A549 treated with CpdA at 1 μM for 4 hours (cell line): ENCODE data around the gene KCNE1. TPM values are rescaled to one million over a fixed set of nuclear protein-coding genes. Genes with fewer than 3 reads are reported as not detected.

Experiments used
- total RNA-seq: library from RNA; stranded (reverse); fragments of 200-300 nt; extraction: Qiagen RNA extraction; gene quantifications from 5 replicates; pipeline ENCODE4 v1.2.3, GENCODE V29; 2022; ENCODE audit warnings: low read depth

Gene KCNE1
- not detected in 5 replicates for total RNA-seq

GRCh38 chr21:34511787-34512455 is at the start of gene KCNE1:
Gene KCNE1 (minus strand): TSS chr21:34512210. CDS start chr21:34449634, 62,576 bp downstream.

GRCh38 chr21:34423805-34424204 is 88.2 kb downstream of the KCNE1 start, which contains the start of gene SMIM34:
Gene SMIM34 (minus strand): TSS chr21:34423951. CDS start chr21:34423839, 112 bp downstream.

Other genes with a start within 250 kb of the KCNE1 start
- not detected in 5 replicates for gene KCNE2, start 148.2 kb downstream of the KCNE1 start, total RNA-seq
- 2.7 to 25.8 TPM (median 12.4 TPM) in 5 replicates for gene SMIM11, start 136.7 kb downstream of the KCNE1 start, total RNA-seq
- gene SMIM34, start 88.3 kb downstream of the KCNE1 start, total RNA-seq = not detected in 5 replicates
- 8.2 to 11.3 TPM (median 10.0 TPM) in 5 replicates for gene RCAN1, start 102.9 kb upstream of the KCNE1 start, total RNA-seq
- 0.04 to 0.16 TPM (median 0.05 TPM) in 4 of 5 replicates, not detected in the other for gene CLIC6, start 156.8 kb upstream of the KCNE1 start, total RNA-seq